ENCODE measurements around the gene RIPK1.

GRCh38 chr6:3133515-3133914, 65.2 kb downstream of the RIPK1 start:
- TF ChIP-seq POLR2A (IDR thresholded peaks at IDR 0.05; ENCODE audit: low read depth, low read length) (no peak), POLR2AphosphoS5 (IDR thresholded peaks at IDR 0.05; ENCODE audit: low read depth, low read length) (no peak)
